Astrocyte (in vitro differentiated cells and primary cell): Measurements from ENCODE around the gene PGLYRP4. TPM values are rescaled to one million over a fixed set of nuclear protein-coding genes. Genes with fewer than 3 reads are reported as not detected.

ENCODE experiments used
- DNase-seq: peaks from one replicate; pipeline ENCODE4 v3.0.0-alpha.2; 2010; ENCODE audit warnings: low read depth
- FAIRE-seq: peaks from 2 replicates; lab custom pipeline; 2011; peaks lifted over from hg19 to GRCh38; lab: Jason Lieb, UNC
- H2AFZ ChIP-seq: 2 replicates; pipeline ENCODE4 v1.6.0; 2012; ENCODE audit warnings: low read depth, low read length, inconsistent platforms
- H3K27ac ChIP-seq: 2 replicates; pipeline ENCODE4 v1.5.1; 2011; ENCODE audit warnings: low read depth, low read length, inconsistent platforms
- H3K27me3 ChIP-seq: 2 replicates; pipeline ENCODE4 v1.6.0; 2011; ENCODE audit warnings: low read length, inconsistent platforms; ENCODE audit not compliant: insufficient read depth
- H3K36me3 ChIP-seq: 2 replicates; pipeline ENCODE4 v1.5.1; 2011; ENCODE audit warnings: low read length, inconsistent platforms; ENCODE audit not compliant: insufficient read depth
- H3K4me1 ChIP-seq: 2 replicates; pipeline ENCODE4 v1.5.1; 2011; ENCODE audit warnings: low read length, inconsistent platforms; ENCODE audit not compliant: insufficient read depth
- H3K4me2 ChIP-seq: 2 replicates; pipeline ENCODE4 v1.6.0; 2012; ENCODE audit warnings: low read length, inconsistent platforms
- H3K4me3 ChIP-seq: 2 replicates; pipeline ENCODE4 v1.5.1; 2011; ENCODE audit warnings: low read depth, mild to moderate bottlenecking, low read length, inconsistent platforms; ENCODE audit not compliant: insufficient read depth
- H3K79me2 ChIP-seq: 2 replicates; pipeline ENCODE4 v1.6.0; 2012; ENCODE audit warnings: mild to moderate bottlenecking, low read length, inconsistent platforms; ENCODE audit not compliant: insufficient read depth
- H3K9ac ChIP-seq: 2 replicates; pipeline ENCODE4 v1.6.0; 2012; ENCODE audit warnings: mild to moderate bottlenecking, low read length, inconsistent platforms
- H3K9me3 ChIP-seq: 2 replicates; pipeline ENCODE4 v1.5.1; 2012; ENCODE audit warnings: low read depth, mild to moderate bottlenecking, low read length, inconsistent platforms; ENCODE audit not compliant: insufficient read depth
- H4K20me1 ChIP-seq: 2 replicates; pipeline ENCODE4 v1.6.0; 2012; ENCODE audit warnings: low read length, inconsistent platforms; ENCODE audit not compliant: insufficient read depth
- H3K27ac Mint-ChIP-seq: one replicate; pipeline ENCODE4 v1.8.0; 2021; ENCODE audit warnings: mild to moderate bottlenecking, mixed read lengths; ENCODE audit not compliant: unreplicated experiment
- H3K27me3 Mint-ChIP-seq: one replicate; pipeline ENCODE4 v1.8.0; 2021; ENCODE audit warnings: low read depth, mixed read lengths; ENCODE audit not compliant: unreplicated experiment
- H3K36me3 Mint-ChIP-seq: one replicate; pipeline ENCODE4 v1.8.0; 2021; ENCODE audit warnings: low read depth, mixed read lengths; ENCODE audit not compliant: unreplicated experiment
- H3K4me1 Mint-ChIP-seq: one replicate; pipeline ENCODE4 v1.8.0; 2021; ENCODE audit warnings: low read depth, mixed read lengths; ENCODE audit not compliant: unreplicated experiment
- H3K4me3 Mint-ChIP-seq: one replicate; pipeline ENCODE4 v1.8.0; 2021; ENCODE audit warnings: mild to moderate bottlenecking, moderate library complexity, mixed read lengths; ENCODE audit not compliant: unreplicated experiment
- H3K9me3 Mint-ChIP-seq: one replicate; pipeline ENCODE4 v1.8.0; 2021; ENCODE audit warnings: mild to moderate bottlenecking, mixed read lengths; ENCODE audit not compliant: unreplicated experiment
- EZH2 ChIP-seq: IDR thresholded peaks from 2 replicates; pipeline ENCODE4 v1.6.1; 2012; ENCODE audit warnings: mild to moderate bottlenecking, low read length, inconsistent platforms; ENCODE audit not compliant: insufficient read depth
- total RNA-seq: library from RNA; stranded (reverse); gene quantifications from 2 replicates; pipeline ENCODE4 v1.2.1, GENCODE V29; 2021
- TF ChIP-seq, protein P1 (sequence below): IDR thresholded peaks from 2 replicates; pipeline ENCODE4 v1.5.1; 2011; ENCODE audit warnings: low read depth, mild to moderate bottlenecking, inconsistent platforms, low read length, moderate library complexity; ENCODE audit not compliant: insufficient read depth

Gene PGLYRP4
- total RNA-seq, 1 donor from 2014 or later: not detected

DNA sequence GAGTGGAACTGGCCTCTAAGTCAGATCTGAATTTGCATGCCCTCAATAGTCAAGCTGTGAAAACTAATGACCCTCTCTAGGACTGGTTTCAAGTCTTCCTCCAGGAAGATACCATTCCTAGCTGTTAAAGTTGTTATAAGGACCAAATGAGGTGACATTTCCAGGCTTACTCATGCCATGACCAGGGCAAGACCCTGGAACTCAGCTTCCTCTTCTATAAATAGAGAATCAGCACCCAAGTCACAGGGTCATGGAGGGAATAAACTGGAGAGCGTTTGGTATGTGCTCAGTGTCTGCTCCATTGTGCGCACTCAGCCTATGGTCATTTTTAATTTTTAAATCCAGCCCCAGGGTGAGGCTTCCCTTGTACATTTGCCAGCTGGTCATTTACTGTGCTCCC, 11.5 kb upstream of the PGLYRP4 start:
- H3K79me2 ChIP-seq: no peaks in the 10 kb centered on the region
- Mint-ChIP-seq H3K36me3 (peaks cover 1% of the 10 kb centered on the region), H3K27me3 (peaks cover 60% of the 10 kb centered on the region), H3K4me1 (no peaks in the 10 kb centered on the region), H3K9me3 (no peaks in the 10 kb centered on the region), H3K27ac (no peak overlapping the region), H3K4me3 (no peak overlapping the region)
- no peaks in the 10 kb centered on the region for H3K36me3 ChIP-seq
- no peaks in the 10 kb centered on the region for H3K9me3 ChIP-seq
- no peaks in the 10 kb centered on the region for H3K27me3 ChIP-seq
- no peak overlapping the region for H3K9ac ChIP-seq
- H3K4me1 ChIP-seq: no peaks in the 10 kb centered on the region
- H3K4me2 ChIP-seq: no peak overlapping the region
- no peak overlapping the region for H2AFZ ChIP-seq
- FAIRE-seq: no peak
- no peak overlapping the region for H3K27ac ChIP-seq
- no peak overlapping the region for H3K4me3 ChIP-seq
- TF ChIP-seq, protein P1, sequence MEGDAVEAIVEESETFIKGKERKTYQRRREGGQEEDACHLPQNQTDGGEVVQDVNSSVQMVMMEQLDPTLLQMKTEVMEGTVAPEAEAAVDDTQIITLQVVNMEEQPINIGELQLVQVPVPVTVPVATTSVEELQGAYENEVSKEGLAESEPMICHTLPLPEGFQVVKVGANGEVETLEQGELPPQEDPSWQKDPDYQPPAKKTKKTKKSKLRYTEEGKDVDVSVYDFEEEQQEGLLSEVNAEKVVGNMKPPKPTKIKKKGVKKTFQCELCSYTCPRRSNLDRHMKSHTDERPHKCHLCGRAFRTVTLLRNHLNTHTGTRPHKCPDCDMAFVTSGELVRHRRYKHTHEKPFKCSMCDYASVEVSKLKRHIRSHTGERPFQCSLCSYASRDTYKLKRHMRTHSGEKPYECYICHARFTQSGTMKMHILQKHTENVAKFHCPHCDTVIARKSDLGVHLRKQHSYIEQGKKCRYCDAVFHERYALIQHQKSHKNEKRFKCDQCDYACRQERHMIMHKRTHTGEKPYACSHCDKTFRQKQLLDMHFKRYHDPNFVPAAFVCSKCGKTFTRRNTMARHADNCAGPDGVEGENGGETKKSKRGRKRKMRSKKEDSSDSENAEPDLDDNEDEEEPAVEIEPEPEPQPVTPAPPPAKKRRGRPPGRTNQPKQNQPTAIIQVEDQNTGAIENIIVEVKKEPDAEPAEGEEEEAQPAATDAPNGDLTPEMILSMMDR: no peak
- TF ChIP-seq EZH2: no peak
- no peaks in the 10 kb centered on the region for H4K20me1 ChIP-seq
- DNase-seq: no peak

DNA sequence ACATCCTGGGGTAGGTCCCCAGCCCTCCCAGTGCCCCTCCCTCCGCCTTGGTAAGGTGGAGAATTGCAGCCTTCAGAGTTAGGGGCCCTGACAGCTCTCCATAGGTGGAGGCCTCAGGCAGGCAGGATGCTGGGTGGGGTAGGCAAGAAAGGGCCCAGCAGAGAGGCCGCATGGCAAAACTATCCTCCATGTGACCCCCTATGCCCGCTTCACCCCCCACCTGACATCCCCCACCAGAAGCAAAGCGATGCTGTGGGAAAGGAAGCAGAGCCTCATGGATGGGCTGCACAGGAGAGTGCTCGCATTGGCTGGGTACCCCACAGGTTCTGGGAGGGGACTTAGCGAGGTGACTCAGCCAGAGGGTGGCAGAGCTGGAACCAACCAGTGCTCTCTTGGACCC, 10.6 kb upstream of the PGLYRP4 start:
- no peaks in the 10 kb centered on the region for H4K20me1 ChIP-seq
- H3K9me3 ChIP-seq: no peaks in the 10 kb centered on the region
- no peak for TF ChIP-seq EZH2
- TF ChIP-seq, protein P1: no peak
- Mint-ChIP-seq H3K9me3 (no peaks in the 10 kb centered on the region), H3K27ac (no peak overlapping the region), H3K4me3 (no peak overlapping the region), H3K4me1 (no peaks in the 10 kb centered on the region), H3K36me3 (peaks cover 1% of the 10 kb centered on the region), H3K27me3 (peaks cover 51% of the 10 kb centered on the region)
- H3K4me1 ChIP-seq: no peaks in the 10 kb centered on the region
- H3K27ac ChIP-seq: no peak overlapping the region
- no peaks in the 10 kb centered on the region for H3K79me2 ChIP-seq
- H3K36me3 ChIP-seq: no peaks in the 10 kb centered on the region
- H2AFZ ChIP-seq: no peak overlapping the region
- H3K4me3 ChIP-seq: no peak overlapping the region
- DNase-seq (no peak), FAIRE-seq (no peak)
- no peak overlapping the region for H3K9ac ChIP-seq
- H3K27me3 ChIP-seq: no peaks in the 10 kb centered on the region
- no peak overlapping the region for H3K4me2 ChIP-seq

DNA sequence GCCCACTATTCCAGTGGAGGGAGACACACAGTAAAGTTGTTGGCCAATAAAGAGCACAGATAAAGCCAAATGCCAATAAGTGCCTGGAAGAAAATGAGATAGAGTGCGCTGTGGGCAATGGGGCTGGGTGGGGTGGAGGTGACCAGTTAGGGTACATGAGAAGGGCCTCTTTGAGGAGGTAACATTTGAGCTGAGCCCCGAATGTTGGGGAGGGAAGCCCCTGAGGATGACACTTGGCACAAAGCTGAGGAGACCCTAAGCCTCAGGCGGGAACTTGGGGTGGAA, 10.0 kb upstream of the PGLYRP4 start:
- H3K4me2 ChIP-seq: no peak overlapping the region
- Mint-ChIP-seq H3K36me3 (peaks cover 1% of the 10 kb centered on the region), H3K9me3 (no peaks in the 10 kb centered on the region), H3K4me3 (no peak overlapping the region), H3K27ac (no peak overlapping the region), H3K27me3 (peaks cover 50% of the 10 kb centered on the region), H3K4me1 (no peaks in the 10 kb centered on the region)
- H3K4me1 ChIP-seq: no peaks in the 10 kb centered on the region
- DNase-seq (no peak), FAIRE-seq (no peak)
- H3K27ac ChIP-seq: no peak overlapping the region
- no peaks in the 10 kb centered on the region for H3K9me3 ChIP-seq
- H3K27me3 ChIP-seq: no peaks in the 10 kb centered on the region
- no peaks in the 10 kb centered on the region for H3K79me2 ChIP-seq
- no peaks in the 10 kb centered on the region for H3K36me3 ChIP-seq
- no peak overlapping the region for H2AFZ ChIP-seq
- TF ChIP-seq, protein P1: no peak
- no peaks in the 10 kb centered on the region for H4K20me1 ChIP-seq
- H3K9ac ChIP-seq: no peak overlapping the region
- no peak overlapping the region for H3K4me3 ChIP-seq
